ENCODE measurements around the gene SHISA5.
"Not testable (repeated sequence)": the region's sequence is repeated elsewhere in the genome, so short reads cannot be mapped to it uniquely, and the experiment has no call there.

The SHISA5 gene, protein sequence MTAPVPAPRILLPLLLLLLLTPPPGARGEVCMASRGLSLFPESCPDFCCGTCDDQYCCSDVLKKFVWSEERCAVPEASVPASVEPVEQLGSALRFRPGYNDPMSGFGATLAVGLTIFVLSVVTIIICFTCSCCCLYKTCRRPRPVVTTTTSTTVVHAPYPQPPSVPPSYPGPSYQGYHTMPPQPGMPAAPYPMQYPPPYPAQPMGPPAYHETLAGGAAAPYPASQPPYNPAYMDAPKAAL

DNA sequence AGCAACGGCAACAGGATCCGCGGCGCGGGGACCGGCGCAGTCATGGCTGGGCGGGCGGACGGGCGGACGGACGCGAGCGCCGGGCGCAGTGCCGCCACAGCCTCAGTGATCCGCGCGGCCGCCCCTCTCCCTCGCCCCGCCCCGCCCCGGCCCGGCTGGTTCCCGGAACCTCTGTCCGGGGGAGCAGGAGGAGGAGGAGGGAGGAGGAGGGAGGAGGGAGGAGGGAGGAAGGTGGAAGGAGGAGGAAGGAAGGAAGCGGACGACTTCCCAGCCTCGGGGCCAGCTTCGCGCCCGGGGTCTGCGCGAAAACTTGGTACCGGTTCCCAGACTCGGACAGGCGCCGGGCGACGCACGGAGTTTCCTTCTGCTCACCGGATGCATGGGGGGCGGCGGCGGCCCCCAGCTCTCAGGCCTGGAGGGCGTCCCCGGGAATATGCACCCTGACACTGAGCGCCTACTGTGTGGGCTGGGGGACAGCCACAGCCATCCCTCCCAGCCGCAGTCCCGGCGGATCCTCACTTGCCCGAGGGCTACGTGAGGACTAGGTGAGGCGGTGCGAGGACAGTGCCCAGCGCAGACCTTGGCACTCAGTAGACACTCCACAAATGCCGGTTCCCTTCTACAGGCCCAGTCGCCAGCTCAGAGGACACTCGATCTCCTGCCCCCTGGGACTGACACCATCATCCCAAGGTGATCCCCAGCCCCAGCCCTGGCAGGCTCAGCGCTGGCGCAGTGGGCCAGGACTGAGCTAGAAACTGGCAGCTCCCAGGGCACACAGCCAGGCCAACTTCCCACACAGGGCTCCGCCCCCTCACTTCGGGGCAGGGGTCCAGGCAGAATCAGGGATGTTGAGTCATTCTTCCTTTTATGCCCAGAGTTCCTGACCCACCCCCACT, at the start of gene SHISA5:
TSS of gene SHISA5 (minus strand) at position 124 of the 896 bp plus-strand sequence. CDS start at position 44, 80 bp downstream.
- peak; percentile 73 to 79 for DNase-seq

- DNase-seq = no peak
Measured at GRCh38 chr3:48553361-48553760, 49.4 kb upstream of the SHISA5 start.

GRCh38 chr3:48552111-48552951, 48.4 kb upstream of the SHISA5 start:
- no peak for DNase-seq

- not testable (repeated sequence) for DNase-seq
Measured at GRCh38 chr3:48551651-48552050, 47.7 kb upstream of the SHISA5 start.

- DNase-seq = peak; percentile 88 to 90
Measured at GRCh38 chr3:48548729-48549705, 45.0 kb upstream of the SHISA5 start.

- no peak for DNase-seq
Measured at GRCh38 chr3:48548126-48548525, 44.2 kb upstream of the SHISA5 start.

GRCh38 chr3:48546203-48546829, 42.3 kb upstream of the SHISA5 start:
- DNase-seq = no peak

DNA sequence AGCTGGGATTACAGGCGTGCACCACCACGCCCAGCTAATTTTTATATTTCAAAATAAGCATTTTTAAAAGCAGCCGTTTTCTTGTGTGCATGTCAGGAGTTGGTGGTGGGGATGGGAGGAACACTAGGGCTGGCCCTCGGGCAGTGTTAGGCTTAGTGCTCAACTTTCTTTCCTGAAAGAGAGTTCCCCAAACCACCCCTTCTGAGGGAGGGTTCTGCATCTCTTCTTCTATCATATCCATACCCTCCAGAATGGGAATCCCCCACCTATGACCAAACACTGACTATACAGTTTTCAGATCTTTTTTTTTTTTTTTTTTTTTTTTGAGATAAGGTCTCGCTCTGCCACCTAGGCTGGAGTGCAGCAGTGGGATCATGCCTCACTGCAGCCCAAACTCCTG, 40.2 kb upstream of the SHISA5 start:
- no peak for DNase-seq

- no peak for DNase-seq
Measured at GRCh38 chr3:48543271-48543866, 39.4 kb upstream of the SHISA5 start.

- DNase-seq = no peak
Measured at GRCh38 chr3:48538451-48538850, 34.5 kb upstream of the SHISA5 start.

- no peak for DNase-seq
Measured at GRCh38 chr3:48536785-48537184, 32.8 kb upstream of the SHISA5 start.

DNA sequence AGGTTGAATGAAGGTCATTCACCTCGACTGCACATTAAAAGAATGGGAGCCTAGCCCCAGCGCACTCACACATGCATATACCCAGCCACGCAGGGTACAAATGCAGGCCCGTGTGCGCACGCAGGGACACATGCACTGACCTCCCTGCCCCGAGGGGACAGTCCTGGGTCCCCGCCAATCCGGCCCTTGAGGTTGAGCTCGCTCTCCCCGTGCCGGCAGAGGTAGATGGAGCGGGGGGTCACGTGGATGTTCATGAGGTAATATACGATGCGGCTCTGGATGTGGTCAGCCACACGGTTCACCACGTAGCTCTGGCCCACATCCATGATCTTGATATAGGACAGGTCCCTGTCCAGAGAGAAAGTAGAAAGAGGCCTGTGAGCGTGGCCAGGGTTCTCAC, 32.1 kb upstream of the SHISA5 start:
- no peak for DNase-seq

GRCh38 chr3:48535578-48535977, 31.6 kb upstream of the SHISA5 start:
- no peak for DNase-seq

GRCh38 chr3:48532977-48533337, 29.0 kb upstream of the SHISA5 start:
- no peak for DNase-seq

GRCh38 chr3:48532271-48532976, 28.4 kb upstream of the SHISA5 start:
- no peak for DNase-seq

DNA sequence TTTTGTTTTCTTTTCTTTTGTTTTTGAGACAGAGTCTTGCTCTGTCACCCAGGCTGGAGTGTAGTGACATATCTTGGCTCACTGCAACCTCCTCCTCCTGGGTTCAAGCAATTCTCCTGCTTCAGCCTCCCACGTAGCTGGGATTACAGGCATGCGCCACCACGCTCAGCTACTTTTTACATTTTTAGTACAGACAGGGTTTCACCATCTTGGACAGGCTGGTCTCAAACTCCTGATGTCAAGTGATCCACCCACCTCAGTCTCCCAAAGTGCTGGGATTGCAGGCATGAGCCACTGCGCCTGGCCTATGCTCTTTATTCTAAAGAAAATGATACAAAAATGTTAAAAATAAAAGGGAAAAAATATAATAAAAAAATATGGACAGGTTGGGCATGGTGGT, 26.7 kb upstream of the SHISA5 start:
- DNase-seq = not testable (repeated sequence)

DNA sequence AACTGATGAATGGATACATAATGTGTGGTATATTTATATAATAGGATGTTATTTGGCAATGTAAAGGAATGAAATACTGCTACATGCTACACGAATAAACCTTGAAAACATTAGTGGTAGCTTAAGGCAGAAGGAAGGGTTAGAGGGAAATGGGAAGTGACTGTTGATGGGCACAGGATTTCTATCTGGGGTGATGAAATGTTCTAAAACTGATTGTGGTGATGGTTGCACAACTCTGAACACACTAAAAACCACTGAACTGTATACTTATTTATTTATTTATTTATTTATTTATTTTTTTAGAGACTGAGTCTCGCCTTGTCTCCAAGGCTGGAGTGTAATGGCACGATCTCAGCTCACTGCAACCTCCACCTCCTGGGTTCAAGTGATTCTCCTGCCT, 24.8 kb upstream of the SHISA5 start:
- no peak for DNase-seq

DNA sequence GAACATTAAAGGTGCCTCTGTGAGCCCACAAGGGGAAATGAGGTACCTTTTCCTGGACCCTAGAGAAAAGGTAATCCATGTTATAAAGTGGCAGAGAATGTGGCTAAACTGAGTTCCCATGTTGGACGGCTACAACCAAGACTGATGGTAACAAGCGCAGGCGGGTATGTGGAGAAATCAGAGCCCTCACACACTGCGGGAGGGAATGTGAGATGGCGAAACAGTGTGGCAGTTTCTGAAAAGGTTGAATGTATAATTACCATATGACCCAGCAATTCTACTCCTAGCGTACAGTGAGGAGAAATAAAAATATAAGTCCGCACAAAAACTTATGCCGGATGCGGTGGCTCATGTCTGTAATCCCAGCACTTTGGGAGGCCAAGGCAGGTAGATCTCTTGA, 24.1 kb upstream of the SHISA5 start:
- DNase-seq = no peak

DNA sequence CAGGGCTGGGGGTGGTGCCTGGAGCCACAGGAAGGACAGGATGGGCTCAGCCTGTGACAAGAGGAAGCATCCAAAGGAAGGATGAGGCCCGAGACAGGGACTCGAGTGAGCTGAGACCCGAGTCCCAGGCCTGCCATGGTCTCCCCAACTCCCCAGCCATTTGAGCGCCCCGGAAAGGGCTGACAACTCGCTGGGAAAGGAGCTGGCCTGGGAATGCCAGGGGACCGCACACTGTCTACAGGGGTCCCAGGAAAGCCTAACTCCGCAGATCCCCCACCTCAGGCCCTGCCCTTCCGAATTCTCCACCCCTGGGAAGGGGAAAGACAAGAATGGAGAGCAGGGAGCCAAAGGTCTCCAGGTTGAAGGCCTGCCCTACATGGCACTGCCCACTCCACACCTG, 21.0 kb upstream of the SHISA5 start:
- DNase-seq = no peak

GRCh38 chr3:48521635-48522034, 17.7 kb upstream of the SHISA5 start:
- no peak for DNase-seq

GRCh38 chr3:48519277-48519643, 15.3 kb upstream of the SHISA5 start:
- no peak for DNase-seq

All from activated CD4-positive, alpha-beta T cell treated with anti-CD3 and anti-CD28 coated beads, Interleukin-2, amount 50 U/mL, for 48 hours (primary cell).